Mesendoderm (in vitro differentiated cells): ENCODE measurements around the gene GPC4.
A peak's percentile ranks its signal among the peaks of the same experiment; 100 is the strongest.

Source experiments
- DNase-seq: peaks from one replicate; pipeline ENCODE4 v3.0.0; 2013
- H2AK5ac ChIP-seq: 2 replicates; pipeline ENCODE4 v1.6.1; 2013; ENCODE audit warnings: low read length, inconsistent platforms
- H2BK120ac ChIP-seq: 2 replicates; pipeline ENCODE4 v1.6.1; 2013; ENCODE audit warnings: low read depth, mild to moderate bottlenecking, low read length, moderate library complexity, mixed read lengths
- H2BK15ac ChIP-seq: replicated peaks from 2 replicates; pipeline ENCODE4 v1.6.1; 2013; ENCODE audit warnings: low read depth, mild to moderate bottlenecking, moderate library complexity
- H2BK5ac ChIP-seq: 2 replicates; pipeline ENCODE4 v1.6.1; 2013; ENCODE audit warnings: low read length, inconsistent platforms
- H3K18ac ChIP-seq: 2 replicates; pipeline ENCODE4 v1.6.1; 2013; ENCODE audit warnings: mild to moderate bottlenecking, low read length, mixed read lengths
- H3K23ac ChIP-seq: one replicate; pipeline ENCODE4 v1.6.1; 2013; ENCODE audit warnings: low read length
- H3K27ac ChIP-seq: 2 replicates; pipeline ENCODE4 v1.5.1; 2013; ENCODE audit warnings: low read depth, mild to moderate bottlenecking, inconsistent platforms, low read length, moderate library complexity
- H3K27me3 ChIP-seq: 2 replicates; pipeline ENCODE4 v1.6.1; 2013; ENCODE audit warnings: low read length, control low read depth, mild to moderate bottlenecking, inconsistent platforms; ENCODE audit not compliant: insufficient read depth, poor library complexity
- H3K36me3 ChIP-seq: 2 replicates; pipeline ENCODE4 v1.6.1; 2013; ENCODE audit warnings: low read length, inconsistent platforms; ENCODE audit not compliant: control insufficient read depth, insufficient read depth
- H3K4ac ChIP-seq: one replicate; pipeline ENCODE4 v1.6.1; 2013; ENCODE audit warnings: low read depth, mild to moderate bottlenecking, low read length, moderate library complexity
- H3K4me1 ChIP-seq: 2 replicates; pipeline ENCODE4 v1.6.1; 2013; ENCODE audit warnings: low read depth, low read length, inconsistent platforms; ENCODE audit not compliant: control insufficient read depth
- H3K4me2 ChIP-seq: 2 replicates; pipeline ENCODE4 v1.6.1; 2013; ENCODE audit warnings: low read length
- H3K4me3 ChIP-seq: 2 replicates; pipeline ENCODE4 v1.5.1; 2013; ENCODE audit warnings: mild to moderate bottlenecking, low read length
- H3K56ac ChIP-seq: one replicate; pipeline ENCODE4 v1.6.1; 2013; ENCODE audit warnings: low read length
- H3K79me1 ChIP-seq: 2 replicates; pipeline ENCODE4 v1.6.1; 2013; ENCODE audit warnings: low read length, inconsistent platforms
- H3K79me2 ChIP-seq: 2 replicates; pipeline ENCODE4 v1.6.1; 2013; ENCODE audit warnings: mild to moderate bottlenecking, low read length; ENCODE audit not compliant: control insufficient read depth, insufficient read depth
- H3K9ac ChIP-seq: 2 replicates; pipeline ENCODE4 v1.6.1; 2013; ENCODE audit warnings: low read length, inconsistent platforms
- H4K5ac ChIP-seq: one replicate; pipeline ENCODE4 v1.6.1; 2013; ENCODE audit warnings: low read length
- H4K8ac ChIP-seq: one replicate; pipeline ENCODE4 v1.6.1; 2013; ENCODE audit warnings: low read depth, mild to moderate bottlenecking, control low read depth, low read length, moderate library complexity
- WGBS: extraction: QIAGEN DNeasy Blood & Tissue Kit; methylation state at CpG from one replicate; pipeline ENCODE4 v1.1.7; 2013; ENCODE audit warnings: low lambda C conversion rate, missing lambda C conversion rate; ENCODE audit not compliant: insufficient coverage; ENCODE audit errors: extremely low coverage; 5-methylcytosine and 5-hydroxymethylcytosine counted together

GPC4 gene

GRCh38 chrX:133346026-133346425 lies 69.3 kb downstream of the GPC4 start:
- no peak overlapping the region for H2BK5ac ChIP-seq
- H2BK120ac ChIP-seq, result no peak overlapping the region
- H3K79me1 ChIP-seq, result no peaks in the 10 kb centered on the region
- H3K36me3 ChIP-seq, result no peaks in the 10 kb centered on the region
- no peak overlapping the region for H2AK5ac ChIP-seq
- H3K18ac ChIP-seq, result no peak overlapping the region
- no peak for DNase-seq
- H3K23ac ChIP-seq, result no peak overlapping the region
- peaks cover 49% of the 10 kb centered on the region for H3K79me2 ChIP-seq
- no peaks in the 10 kb centered on the region for H3K27me3 ChIP-seq
- no peak overlapping the region for H3K4me2 ChIP-seq
- no peak overlapping the region for H3K56ac ChIP-seq
- H3K4me1 ChIP-seq, result no peaks in the 10 kb centered on the region
- H3K4me3 ChIP-seq, result no peak overlapping the region
- H3K4ac ChIP-seq, result no peak overlapping the region
- H3K27ac ChIP-seq, result no peak overlapping the region
- no peak overlapping the region for H4K5ac ChIP-seq
- no peak overlapping the region for H4K8ac ChIP-seq
- H2BK15ac ChIP-seq, result no peak overlapping the region
- no CpG with 5 or more reads among the region's 3 CpGs for WGBS
- H3K9ac ChIP-seq, result no peak overlapping the region

- Histone ChIP-seq H3K23ac (no peak overlapping the region), H2BK120ac (no peak overlapping the region), H3K4me1 (no peaks in the 10 kb centered on the region), H3K27ac (no peak overlapping the region), H2BK5ac (no peak overlapping the region), H4K8ac (no peak overlapping the region), H3K56ac (no peak overlapping the region), H3K79me1 (no peaks in the 10 kb centered on the region), H4K5ac (no peak overlapping the region), H3K9ac (no peak overlapping the region), H2BK15ac (no peak overlapping the region), H2AK5ac (no peak overlapping the region), H3K79me2 (peaks cover 22% of the 10 kb centered on the region), H3K36me3 (no peaks in the 10 kb centered on the region), H3K4me2 (no peak overlapping the region), H3K18ac (no peak overlapping the region), H3K4me3 (no peak overlapping the region), H3K27me3 (no peaks in the 10 kb centered on the region), H3K4ac (no peak overlapping the region)
- no CpG with 5 or more reads among the region's 2 CpGs for WGBS
- DNase-seq, result no peak
These were observed 75.7 kb downstream of the GPC4 start for GRCh38 chrX:133339566-133339965.

GRCh38 chrX:133337250-133337649 lies 78.0 kb downstream of the GPC4 start:
- no peak overlapping the region for H3K4ac ChIP-seq
- H2BK120ac ChIP-seq, result no peak overlapping the region
- no peak overlapping the region for H4K8ac ChIP-seq
- no peak overlapping the region for H3K4me2 ChIP-seq
- no peaks in the 10 kb centered on the region for H3K79me1 ChIP-seq
- DNase-seq, result no peak
- H3K9ac ChIP-seq, result no peak overlapping the region
- no CpG with 5 or more reads among the region's 2 CpGs for WGBS
- H3K79me2 ChIP-seq, result peaks cover 22% of the 10 kb centered on the region
- H2AK5ac ChIP-seq, result no peak overlapping the region
- no peak overlapping the region for H3K56ac ChIP-seq
- no peak overlapping the region for H3K23ac ChIP-seq
- H3K4me3 ChIP-seq, result no peak overlapping the region
- no peak overlapping the region for H2BK5ac ChIP-seq
- H3K4me1 ChIP-seq, result no peaks in the 10 kb centered on the region
- no peak overlapping the region for H3K18ac ChIP-seq
- no peak overlapping the region for H3K27ac ChIP-seq
- no peak overlapping the region for H2BK15ac ChIP-seq
- no peaks in the 10 kb centered on the region for H3K36me3 ChIP-seq
- no peaks in the 10 kb centered on the region for H3K27me3 ChIP-seq
- no peak overlapping the region for H4K5ac ChIP-seq

DNA sequence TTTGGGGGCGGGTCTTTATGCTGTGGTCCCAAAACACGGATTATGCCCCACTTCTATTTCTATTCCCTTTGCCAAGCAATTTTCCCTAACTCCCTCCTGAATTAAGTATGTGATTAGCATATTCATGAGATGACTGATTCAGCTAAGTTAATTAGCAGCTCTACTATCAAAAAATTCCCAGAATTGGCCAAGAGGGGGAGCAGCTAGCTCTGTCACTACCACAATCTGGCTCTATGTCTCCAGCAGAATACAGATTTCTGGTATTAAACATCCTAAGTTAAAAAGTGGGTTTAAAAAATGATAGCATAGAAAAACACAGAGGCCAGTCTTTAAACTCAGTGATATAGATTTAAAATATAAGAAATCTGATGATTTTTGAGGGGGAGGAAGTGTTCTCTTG lies 80.3 kb downstream of the GPC4 start:
- no peak overlapping the region for H3K27ac ChIP-seq
- H2BK120ac ChIP-seq, result no peak overlapping the region
- no peak overlapping the region for H3K4ac ChIP-seq
- no peak overlapping the region for H3K56ac ChIP-seq
- H3K4me1 ChIP-seq, result no peaks in the 10 kb centered on the region
- H3K27me3 ChIP-seq, result no peaks in the 10 kb centered on the region
- H4K8ac ChIP-seq, result no peak overlapping the region
- H3K23ac ChIP-seq, result no peak overlapping the region
- no CpG with 5 or more reads among the region's 2 CpGs for WGBS
- H4K5ac ChIP-seq, result no peak overlapping the region
- no peaks in the 10 kb centered on the region for H3K36me3 ChIP-seq
- no peak overlapping the region for H2AK5ac ChIP-seq
- H3K4me2 ChIP-seq, result no peak overlapping the region
- H3K18ac ChIP-seq, result no peak overlapping the region
- DNase-seq, result peak; percentile 61
- H3K79me1 ChIP-seq, result no peaks in the 10 kb centered on the region
- H2BK15ac ChIP-seq, result no peak overlapping the region
- H3K4me3 ChIP-seq, result no peak overlapping the region
- no peak overlapping the region for H2BK5ac ChIP-seq
- no peak overlapping the region for H3K9ac ChIP-seq
- peaks cover 22% of the 10 kb centered on the region for H3K79me2 ChIP-seq

GRCh38 chrX:133333154-133333750 lies 82.0 kb downstream of the GPC4 start:
- H2BK120ac ChIP-seq, result no peak overlapping the region
- no peaks in the 10 kb centered on the region for H3K79me1 ChIP-seq
- no peaks in the 10 kb centered on the region for H3K4me1 ChIP-seq
- H3K4me3 ChIP-seq, result no peak overlapping the region
- H3K79me2 ChIP-seq, result peaks cover 24% of the 10 kb centered on the region
- H4K5ac ChIP-seq, result no peak overlapping the region
- H2BK15ac ChIP-seq, result no peak overlapping the region
- no peak overlapping the region for H3K18ac ChIP-seq
- DNase-seq, result no peak
- H3K4ac ChIP-seq, result no peak overlapping the region
- no peaks in the 10 kb centered on the region for H3K27me3 ChIP-seq
- no peak overlapping the region for H4K8ac ChIP-seq
- H3K56ac ChIP-seq, result no peak overlapping the region
- H3K4me2 ChIP-seq, result no peak overlapping the region
- no peak overlapping the region for H3K9ac ChIP-seq
- no peak overlapping the region for H2BK5ac ChIP-seq
- WGBS, result no CpG with 5 or more reads among the region's 4 CpGs
- no peak overlapping the region for H2AK5ac ChIP-seq
- no peaks in the 10 kb centered on the region for H3K36me3 ChIP-seq
- H3K27ac ChIP-seq, result no peak overlapping the region
- H3K23ac ChIP-seq, result no peak overlapping the region

GRCh38 chrX:133332737-133333136 lies 82.6 kb downstream of the GPC4 start:
- H3K79me1 ChIP-seq, result no peaks in the 10 kb centered on the region
- H3K4me1 ChIP-seq, result no peaks in the 10 kb centered on the region
- peaks cover 24% of the 10 kb centered on the region for H3K79me2 ChIP-seq
- no peak overlapping the region for H2AK5ac ChIP-seq
- no peak overlapping the region for H3K4me2 ChIP-seq
- no peak overlapping the region for H3K18ac ChIP-seq
- no peak overlapping the region for H2BK120ac ChIP-seq
- H3K23ac ChIP-seq, result no peak overlapping the region
- no peak overlapping the region for H2BK5ac ChIP-seq
- no peak overlapping the region for H4K5ac ChIP-seq
- no peak for DNase-seq
- no peak overlapping the region for H3K9ac ChIP-seq
- WGBS, result no CpG with 5 or more reads among the region's 4 CpGs
- no peak overlapping the region for H3K4ac ChIP-seq
- H3K36me3 ChIP-seq, result no peaks in the 10 kb centered on the region
- no peak overlapping the region for H2BK15ac ChIP-seq
- no peaks in the 10 kb centered on the region for H3K27me3 ChIP-seq
- no peak overlapping the region for H3K4me3 ChIP-seq
- H3K27ac ChIP-seq, result no peak overlapping the region
- H4K8ac ChIP-seq, result no peak overlapping the region
- H3K56ac ChIP-seq, result no peak overlapping the region
